Liver (tissue), 9 donors: ENCODE results near the gene PNMA8B. TPM values are rescaled to one million over a fixed set of nuclear protein-coding genes. Genes with fewer than 3 reads are reported as not detected.

Experiments used
- DNase-seq: peaks from one replicate; pipeline ENCODE4 v3.0.0-alpha.2; 2017; ENCODE audit warnings: low spot score
- H3K27ac ChIP-seq, 2 donors: one replicate each; pipeline ENCODE4 v1.7.0; 2013; ENCODE audit warnings: inconsistent platforms in 2 of 2, low read length in 2 of 2, control low read depth in 1 of 2, low read depth in 1 of 2, mild to moderate bottlenecking in 1 of 2
- H3K27me3 ChIP-seq, 4 donors: one replicate each; pipeline versions ENCODE4 v1.6.1 to v1.7.0; 2013; ENCODE audit warnings: low read length in 3 of 4, inconsistent platforms in 1 of 4, mild to moderate bottlenecking in 1 of 4, moderate library complexity in 1 of 4; ENCODE audit not compliant: control insufficient read depth in 4 of 4, insufficient read depth in 4 of 4
- H3K36me3 ChIP-seq, 4 donors: one replicate each; pipeline versions ENCODE4 v1.6.1 to v1.7.0; 2013; ENCODE audit warnings: low read length in 3 of 4, mild to moderate bottlenecking in 3 of 4, low read depth in 1 of 4, moderate library complexity in 1 of 4; ENCODE audit not compliant: control insufficient read depth in 4 of 4, insufficient read depth in 3 of 4
- H3K4me1 ChIP-seq, 4 donors: one replicate each; pipeline versions ENCODE4 v1.6.1 to v1.7.0; 2013; ENCODE audit warnings: low read length in 3 of 4, mild to moderate bottlenecking in 3 of 4, moderate library complexity in 1 of 4; ENCODE audit not compliant: control insufficient read depth in 4 of 4, insufficient read depth in 4 of 4
- H3K4me3 ChIP-seq, 3 donors: one replicate each; pipeline versions ENCODE4 v1.6.1 to v1.7.0; 2013; ENCODE audit warnings: low read length in 3 of 3, control low read depth in 1 of 3, low read depth in 1 of 3, mild to moderate bottlenecking in 1 of 3
- H3K9ac ChIP-seq, 2 donors: one replicate each; pipeline ENCODE4 v1.7.0; 2013; ENCODE audit warnings: low read length in 2 of 2, mild to moderate bottlenecking in 2 of 2, moderate library complexity in 2 of 2, control low read depth in 1 of 2, low read depth in 1 of 2
- H3K9me3 ChIP-seq, 4 donors: one replicate each; pipeline versions ENCODE4 v1.6.1 to v1.7.0; 2013; ENCODE audit warnings: low read length in 3 of 4; ENCODE audit not compliant: control insufficient read depth in 4 of 4
- ATF3 ChIP-seq: IDR thresholded peaks from 2 replicates; pipeline ENCODE4 v1.6.1; 2016; ENCODE audit warnings: antibody characterized with exemption
- EGR1 ChIP-seq, 2 donors: IDR thresholded peaks; 2 replicates each; pipeline ENCODE4 v1.6.1; 2016 to 2018; ENCODE audit warnings: antibody characterized with exemption in 2 of 2, low read depth in 2 of 2
- FOXA2 ChIP-seq: IDR thresholded peaks from 2 replicates; pipeline ENCODE4 v1.6.1; 2016; ENCODE audit warnings: antibody characterized with exemption
- GABPA ChIP-seq, 2 donors: IDR thresholded peaks in 1 of 2; conservative IDR thresholded peaks in 1 of 2; 2 replicates each; pipeline ENCODE4 v1.6.1; 2016; ENCODE audit warnings: antibody characterized with exemption in 2 of 2, mild to moderate bottlenecking in 1 of 2, moderate library complexity in 1 of 2
- HNF4G ChIP-seq: IDR thresholded peaks from 2 replicates; pipeline ENCODE4 v1.6.1; 2016; ENCODE audit warnings: antibody characterized with exemption
- NR2F2 ChIP-seq: IDR thresholded peaks from 2 replicates; pipeline ENCODE4 v1.6.1; 2016; ENCODE audit warnings: antibody characterized with exemption
- REST ChIP-seq: IDR thresholded peaks from 2 replicates; pipeline ENCODE4 v1.6.1; 2016; ENCODE audit warnings: antibody characterized with exemption, mild to moderate bottlenecking
- SP1 ChIP-seq: IDR thresholded peaks from 2 replicates; pipeline ENCODE4 v1.6.1; 2018; ENCODE audit warnings: antibody characterized with exemption, mild to moderate bottlenecking
- YY1 ChIP-seq: IDR thresholded peaks from 2 replicates; pipeline ENCODE4 v1.6.1; 2016; ENCODE audit warnings: antibody characterized with exemption, mild to moderate bottlenecking
- ZBTB33 ChIP-seq: IDR thresholded peaks from 2 replicates; pipeline ENCODE4 v1.6.1; 2016; ENCODE audit warnings: antibody characterized with exemption
- WGBS: extraction: QIAGEN DNeasy Blood & Tissue Kit; methylation state at CpG from one replicate; pipeline ENCODE4 v1.1.7; 2013; 5-methylcytosine and 5-hydroxymethylcytosine counted together
- polyA plus RNA-seq, 2 donors: library from polyadenylated mRNA; stranded (reverse) in 1 of 2; unstranded in 1 of 2; fragments of 200-250 nt in 1 of 2; fragments of >200 nt in 1 of 2; fragmentation: Nextera tagmentation in 1 of 2; extraction: Ambion mirVana in 1 of 2; gene quantifications; one replicate each; pipeline versions ENCODE4 v1.2.1 to v1.2.3, GENCODE V29; 2013 to 2015
- total RNA-seq, 2 donors: library from RNA; depleted of rRNA; stranded (reverse); fragments of >200 nt; gene quantifications; one replicate each; pipeline ENCODE4 v1.2.3, GENCODE V29; 2014
- TF ChIP-seq, protein P1 (sequence below): IDR thresholded peaks from 2 replicates; pipeline ENCODE4 v1.6.1; 2016; ENCODE audit warnings: antibody characterized with exemption
- donor health status: healthy.
- donor health status: healthy.
- donor health status: healthy.
- donor health status: healthy.
- donor health status: healthy.

Gene PNMA8B
- total and polyA plus RNA-seq, 4 donors = 0.15 to 0.59 (median 0.39) TPM

DNA sequence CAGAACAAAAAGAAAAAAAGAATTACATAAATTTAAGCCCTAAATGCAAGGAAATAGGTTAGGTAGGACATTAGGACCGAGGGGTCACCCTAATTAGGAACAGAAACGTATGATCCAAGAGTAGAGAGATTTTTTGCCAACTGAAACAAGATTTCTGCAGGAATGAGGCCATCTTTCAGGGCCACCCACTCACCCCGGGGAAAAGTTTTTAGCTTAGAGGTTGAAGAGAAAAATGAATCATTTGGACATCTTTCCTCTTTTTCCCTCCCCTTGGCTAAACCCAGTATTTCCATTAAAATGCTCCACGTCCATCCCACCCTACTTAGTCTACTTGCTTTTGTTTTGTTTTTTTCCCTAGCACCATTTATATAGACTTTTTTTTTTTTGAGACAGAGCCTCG lies 13.7 kb downstream of the PNMA8B start:
- Histone ChIP-seq H3K9ac (no peak overlapping the region), H3K27ac (no peak overlapping the region), H3K4me3 (no peak overlapping the region), H3K9me3 (no peaks in the 10 kb centered on the region), H3K4me1 (no peaks in the 10 kb centered on the region), H3K36me3 (no peaks in the 10 kb centered on the region), H3K27me3 (peaks cover 0 to 5% (median 0%) of the 10 kb centered on the region in 4 donors)
- DNase-seq = no peak
- no peak for TF ChIP-seq EGR1 (IDR thresholded peaks at IDR 0.05; ENCODE audit: low read depth in 2 of 2)
- 58% methylated on average over 5 of the region's 5 CpGs for WGBS

GRCh38 chr19:46481223-46481848 lies 14.3 kb downstream of the PNMA8B start:
- H3K9ac ChIP-seq = no peak overlapping the region
- no peak overlapping the region for H3K27ac ChIP-seq
- WGBS = 67% methylated on average over 16 of the region's 16 CpGs
- no peaks in the 10 kb centered on the region for H3K9me3 ChIP-seq
- H3K4me1 ChIP-seq = no peaks in the 10 kb centered on the region
- peaks cover 0 to 1% (median 0%) of the 10 kb centered on the region in 4 donors for H3K27me3 ChIP-seq
- H3K4me3 ChIP-seq = no peak overlapping the region
- no peak for DNase-seq
- TF ChIP-seq ZBTB33 = no peak
- no peak for TF ChIP-seq FOXA2
- no peak for TF ChIP-seq ATF3
- no peak for TF ChIP-seq NR2F2
- no peak for TF ChIP-seq EGR1 (IDR thresholded peaks at IDR 0.05; ENCODE audit: low read depth in 2 of 2)
- TF ChIP-seq, protein P1, sequence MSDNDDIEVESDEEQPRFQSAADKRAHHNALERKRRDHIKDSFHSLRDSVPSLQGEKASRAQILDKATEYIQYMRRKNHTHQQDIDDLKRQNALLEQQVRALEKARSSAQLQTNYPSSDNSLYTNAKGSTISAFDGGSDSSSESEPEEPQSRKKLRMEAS = no peak
- no peak for TF ChIP-seq SP1
- no peak for TF ChIP-seq YY1
- no peak for TF ChIP-seq REST
- no peaks in the 10 kb centered on the region for H3K36me3 ChIP-seq

DNA sequence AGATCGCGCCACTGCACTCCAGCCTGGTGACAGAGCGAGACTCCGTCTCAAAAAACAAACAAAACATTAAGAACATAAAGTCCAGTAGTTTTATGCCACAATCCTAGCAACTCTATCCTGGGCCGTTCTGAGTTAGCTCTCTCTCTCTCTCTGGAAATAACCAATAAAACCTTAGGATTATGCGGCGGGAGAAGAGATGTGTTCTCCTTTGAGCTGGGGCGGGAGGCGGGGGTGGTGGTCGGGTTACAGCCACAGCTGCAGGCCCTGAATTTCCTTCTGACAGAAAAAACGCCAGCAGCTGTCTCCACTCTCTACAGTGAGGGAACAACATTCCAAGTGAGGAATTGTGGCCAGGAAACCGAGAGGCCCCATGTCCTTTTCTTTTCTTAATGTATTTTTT lies 15.3 kb downstream of the PNMA8B start:
- H3K4me1 ChIP-seq = no peaks in the 10 kb centered on the region
- no peaks in the 10 kb centered on the region for H3K27me3 ChIP-seq
- H3K36me3 ChIP-seq = no peaks in the 10 kb centered on the region
- no peaks in the 10 kb centered on the region for H3K9me3 ChIP-seq
- no peak overlapping the region for H3K4me3 ChIP-seq
- no peak overlapping the region for H3K27ac ChIP-seq
- H3K9ac ChIP-seq = no peak overlapping the region
- TF ChIP-seq HNF4G = no peak
- TF ChIP-seq GABPA (IDR thresholded peaks at IDR 0.05 in 1 of 2, conservative IDR thresholded peaks at IDR 0.05 in 1 of 2) = no peak
- 52% methylated on average over 12 of the region's 12 CpGs for WGBS
- DNase-seq = no peak
